Ramos (cell line): Measurements from ENCODE around the gene VSTM2L.
"Not testable (repeated sequence)": the region's sequence is repeated elsewhere in the genome, so short reads cannot be mapped to it uniquely, and the experiment has no call there.

ENCODE experiments used
- in situ Hi-C: fragments of 300-500 bp; cut with MboI; formaldehyde crosslinking; loops from one replicate; pipeline ENCODE4 v1.14.3; 2022; ENCODE audit warnings: low sequenced_read_pairs; ENCODE audit not compliant: unreplicated experiment

Gene VSTM2L

GRCh38 chr20:37955511-37955910 lies 52.6 kb downstream of the VSTM2L start:
- in situ Hi-C loops, result no loop called here

- in situ Hi-C loops, result no loop called here
These were observed 53.2 kb downstream of the VSTM2L start for GRCh38 chr20:37956107-37956585.

- in situ Hi-C loops, result no loop called here
These were observed 56.1 kb downstream of the VSTM2L start for GRCh38 chr20:37958856-37959520.

DNA sequence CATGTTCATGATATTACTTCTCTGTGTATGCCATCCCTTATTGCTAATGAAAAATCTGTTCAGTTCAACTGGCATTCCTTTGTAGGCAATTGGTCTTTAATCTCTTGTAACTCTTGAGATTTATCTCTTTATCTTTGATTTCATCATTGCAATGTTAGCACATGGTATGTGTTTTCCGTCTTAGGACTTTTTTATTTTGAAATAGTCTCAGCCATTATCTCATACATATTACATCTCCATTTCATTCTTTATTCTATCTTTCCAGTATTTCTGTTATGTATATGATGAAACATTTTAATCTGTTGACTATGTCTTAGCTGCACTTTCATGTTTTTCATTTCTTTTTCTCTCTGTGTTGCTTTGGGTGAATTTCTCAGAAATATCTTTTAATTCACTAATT lies 58.1 kb downstream of the VSTM2L start:
- in situ Hi-C loops, result no loop called here

GRCh38 chr20:37963483-37963882 lies 60.6 kb downstream of the VSTM2L start:
- in situ Hi-C loops, result not testable (repeated sequence)

DNA sequence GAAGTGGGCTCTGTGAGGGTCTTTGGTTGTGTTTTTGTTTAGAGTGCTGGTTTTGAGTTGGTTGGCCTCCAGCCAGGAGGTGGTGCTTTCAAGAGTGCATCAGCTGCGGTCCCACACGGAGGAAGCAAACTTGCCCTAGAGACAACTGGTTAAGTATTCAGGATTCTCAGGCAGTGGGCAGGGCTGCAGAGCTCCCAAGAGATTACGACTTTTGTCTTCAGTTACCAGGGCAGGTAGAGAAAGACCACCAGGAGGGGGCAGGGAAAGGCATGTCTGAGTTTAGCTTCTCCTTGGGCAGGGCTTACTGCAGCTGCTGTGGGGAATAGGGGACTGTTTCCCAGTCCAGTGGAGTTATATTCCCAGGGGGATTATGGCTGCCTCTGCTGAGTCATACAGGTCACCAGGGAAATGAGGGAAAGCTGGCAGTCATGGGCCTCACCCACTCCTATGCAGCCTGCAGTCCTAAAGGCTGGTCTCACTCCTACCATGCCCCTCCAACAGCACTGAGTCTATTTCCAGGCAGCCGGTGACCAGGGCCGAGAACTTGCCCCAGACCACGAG lies 66.0 kb downstream of the VSTM2L start:
- in situ Hi-C loops, result no loop called here

GRCh38 chr20:37969949-37970855 lies 67.3 kb downstream of the VSTM2L start:
- in situ Hi-C loops, result no loop called here

DNA sequence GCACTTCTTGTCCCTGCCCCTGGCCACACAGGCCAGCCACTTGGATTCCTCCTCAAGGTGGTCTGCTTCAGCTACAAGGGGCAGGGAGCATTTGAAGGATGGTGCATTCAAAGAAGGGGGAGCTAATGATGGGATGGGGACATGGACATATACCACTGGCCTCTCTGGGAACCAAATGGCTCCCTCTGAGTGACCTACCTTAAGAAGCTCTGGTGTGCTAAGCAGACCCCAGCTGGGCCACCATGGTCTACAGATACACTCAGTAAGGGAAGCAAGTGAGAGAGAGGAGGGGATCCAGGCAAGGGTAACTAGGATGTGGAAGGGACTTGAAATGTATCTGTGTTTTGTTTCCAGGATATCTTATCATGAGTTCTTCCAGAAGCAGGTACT lies 67.9 kb downstream of the VSTM2L start:
- in situ Hi-C loops, result no loop called here

GRCh38 chr20:37971561-37972127 lies 68.7 kb downstream of the VSTM2L start:
- in situ Hi-C loops, result no loop called here

- in situ Hi-C loops, result no loop called here
These were observed 69.5 kb downstream of the VSTM2L start for GRCh38 chr20:37972256-37973058.

GRCh38 chr20:37973059-37973910 lies 70.4 kb downstream of the VSTM2L start:
- in situ Hi-C loops, result no loop called here

- in situ Hi-C loops, result no loop called here
These were observed 74.0 kb downstream of the VSTM2L start for GRCh38 chr20:37976887-37977286.

GRCh38 chr20:37977338-37977737 lies 74.4 kb downstream of the VSTM2L start:
- in situ Hi-C loops, result no loop called here

DNA sequence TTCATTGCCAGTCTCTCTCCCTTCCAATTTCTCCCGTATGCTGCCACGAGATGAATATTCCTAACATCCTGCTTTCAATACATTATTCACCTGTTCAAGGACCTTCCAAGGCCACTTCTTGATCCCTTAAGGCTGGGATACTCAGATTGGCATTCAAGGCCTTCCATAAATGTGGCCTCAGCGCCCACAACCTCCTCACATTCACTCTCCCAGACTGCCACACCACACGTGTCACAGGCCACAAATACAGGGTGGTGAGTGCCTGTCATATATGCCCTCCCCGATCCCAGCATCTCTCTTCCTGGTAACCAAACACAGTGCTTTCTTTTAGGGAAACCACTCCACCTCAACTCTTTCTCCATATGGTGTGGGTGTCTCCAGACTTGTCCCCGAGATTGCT lies 74.9 kb downstream of the VSTM2L start:
- in situ Hi-C loops, result no loop called here

DNA sequence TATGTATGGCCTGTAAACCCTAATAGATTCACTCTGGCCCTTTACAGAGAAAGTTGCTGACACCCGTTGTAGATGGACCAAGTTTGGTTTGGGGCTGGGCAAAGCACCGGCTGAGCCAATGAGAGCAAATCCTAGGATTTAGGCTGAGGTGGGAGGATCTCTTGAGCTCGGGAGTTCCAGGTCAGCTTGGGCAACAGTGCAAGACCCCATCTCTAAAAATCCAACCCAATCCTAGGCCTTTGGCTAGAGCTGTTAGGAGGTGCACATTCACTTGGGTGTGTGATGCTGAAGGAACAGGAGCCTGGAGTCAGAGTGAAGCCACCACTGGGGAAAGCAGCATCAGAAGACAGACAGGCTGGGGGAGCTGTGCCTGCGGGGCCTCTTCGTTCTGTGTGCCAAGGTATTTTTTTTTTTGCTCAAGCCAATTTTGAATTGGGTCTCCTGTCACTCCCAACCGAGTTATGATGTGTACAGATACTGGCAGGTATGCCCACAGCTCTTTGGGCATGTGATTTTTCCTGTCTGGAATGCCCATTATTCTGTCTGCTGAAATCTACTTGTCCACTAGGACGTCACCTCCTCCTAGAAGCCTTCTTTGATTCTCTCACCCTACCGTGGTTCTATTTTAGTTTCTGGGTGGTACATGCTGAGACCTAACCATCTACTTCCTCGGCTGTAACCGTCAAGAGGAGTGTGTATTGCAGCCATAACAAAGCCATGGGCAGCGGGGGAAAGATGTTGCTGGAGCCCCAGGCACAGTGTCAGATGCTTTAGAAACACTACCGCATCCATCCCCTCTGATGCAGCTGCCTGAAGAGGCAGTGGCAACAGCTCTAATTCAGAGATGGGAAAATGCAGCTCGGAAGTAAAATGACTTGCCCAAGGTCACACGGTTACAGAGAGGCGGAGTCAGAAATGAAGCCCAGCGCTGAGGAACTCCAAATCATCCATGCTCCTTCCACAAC lies 76.4 kb downstream of the VSTM2L start:
- in situ Hi-C loops, result no loop called here

- in situ Hi-C loops, result no loop called here
These were observed 77.5 kb downstream of the VSTM2L start for GRCh38 chr20:37980383-37980782.

- in situ Hi-C loops, result no loop called here
These were observed 77.9 kb downstream of the VSTM2L start for GRCh38 chr20:37980876-37981275.

- in situ Hi-C loops, result no loop called here
These were observed 78.6 kb downstream of the VSTM2L start for GRCh38 chr20:37981568-37981967.
